Suppressor macrophage treated with lipopolysaccharide for 4 hours (primary cell): Measurements from ENCODE around the gene C1orf21.
"Not testable (repeated sequence)": the region's sequence is repeated elsewhere in the genome, so short reads cannot be mapped to it uniquely, and the experiment has no call there.

Experiments used
- DNase-seq: peaks from one replicate; pipeline ENCODE4 v3.0.0-alpha.2; 2020

C1orf21 gene

GRCh38 chr1:184608990-184609389 is 222.2 kb downstream of the C1orf21 start:
- no peak for DNase-seq

GRCh38 chr1:184610876-184611595 is 224.2 kb downstream of the C1orf21 start:
- DNase-seq, result no peak

- DNase-seq, result not testable (repeated sequence)
Measured at GRCh38 chr1:184612229-184612628, 225.4 kb downstream of the C1orf21 start.

- no peak for DNase-seq
Measured at GRCh38 chr1:184614667-184615066, 227.8 kb downstream of the C1orf21 start.

- peak; percentile 84 for DNase-seq
Measured at GRCh38 chr1:184615301-184615700, 228.5 kb downstream of the C1orf21 start.

GRCh38 chr1:184616504-184616903 is 229.7 kb downstream of the C1orf21 start:
- DNase-seq, result no peak

- no peak for DNase-seq
Measured at GRCh38 chr1:184617433-184618029, 230.7 kb downstream of the C1orf21 start.

GRCh38 chr1:184618851-184619250 is 232.0 kb downstream of the C1orf21 start:
- no peak for DNase-seq

- DNase-seq, result peak; percentile 16
Measured at GRCh38 chr1:184620469-184620868, 233.6 kb downstream of the C1orf21 start.

GRCh38 chr1:184621260-184621659 is 234.4 kb downstream of the C1orf21 start:
- DNase-seq, result no peak

GRCh38 chr1:184622136-184622823 is 235.5 kb downstream of the C1orf21 start:
- no peak for DNase-seq

- DNase-seq, result no peak
Measured at GRCh38 chr1:184623404-184623803, 236.6 kb downstream of the C1orf21 start.

- DNase-seq, result no peak
Measured at GRCh38 chr1:184624051-184624450, 237.2 kb downstream of the C1orf21 start.

GRCh38 chr1:184624626-184625025 is 237.8 kb downstream of the C1orf21 start:
- DNase-seq, result peak; percentile 35

- no peak for DNase-seq
Measured at GRCh38 chr1:184625271-184625670, 238.4 kb downstream of the C1orf21 start.

- DNase-seq, result peak; percentile 46
Measured at GRCh38 chr1:184626076-184627006, 239.5 kb downstream of the C1orf21 start.

- no peak for DNase-seq
Measured at GRCh38 chr1:184627007-184627341, 240.1 kb downstream of the C1orf21 start.

- DNase-seq, result no peak
Measured at GRCh38 chr1:184629266-184629665, 242.4 kb downstream of the C1orf21 start.

- DNase-seq, result no peak
Measured at GRCh38 chr1:184630679-184631060, 243.8 kb downstream of the C1orf21 start.

GRCh38 chr1:184632415-184633175 is 245.8 kb downstream of the C1orf21 start:
- DNase-seq, result no peak

GRCh38 chr1:184633785-184634184 is 247.0 kb downstream of the C1orf21 start:
- no peak for DNase-seq

GRCh38 chr1:184634296-184634695 is 247.5 kb downstream of the C1orf21 start:
- DNase-seq, result no peak
